H1 (cell line): ENCODE measurements around the gene TXNDC15. TPM values are rescaled to one million over a fixed set of nuclear protein-coding genes. Genes with fewer than 3 reads are reported as not detected.
A peak's percentile ranks its signal among the peaks of the same experiment; 100 is the strongest.

Experiments
- BRCA1 ChIP-seq: IDR thresholded peaks from 2 replicates; pipeline ENCODE4 v1.6.1; 2012; ENCODE audit warnings: low read depth, low read length, improper control_type of control experiment
- CHD1 ChIP-seq: IDR thresholded peaks from 2 replicates; pipeline ENCODE4 v1.6.1; 2012; ENCODE audit warnings: low read depth, low read length, improper control_type of control experiment
- EGR1 ChIP-seq: IDR thresholded peaks from 2 replicates; pipeline ENCODE4 v1.6.1; 2011; ENCODE audit warnings: low read depth, low read length, borderline replicate concordance
- GABPA ChIP-seq: IDR thresholded peaks from 2 replicates; pipeline ENCODE4 v1.6.1; 2011; ENCODE audit warnings: mild to moderate bottlenecking, low read length, moderate library complexity, borderline replicate concordance; ENCODE audit not compliant: insufficient read depth
- HDAC2 ChIP-seq, 2 experiments: fragments of 300-600 bp in 1 of 2; sonication (generic) in 1 of 2; IDR thresholded peaks; 2 replicates each; pipeline ENCODE4 v1.6.1; 2011 to 2012; ENCODE audit warnings: low read depth in 2 of 2, low read length in 2 of 2, mild to moderate bottlenecking in 2 of 2, moderate library complexity in 2 of 2, borderline replicate concordance in 1 of 2, inconsistent platforms in 1 of 2
- HDAC6 ChIP-seq: IDR thresholded peaks from one replicate; pipeline ENCODE4 v1.7.1; 2012; ENCODE audit warnings: low read depth, mild to moderate bottlenecking, inconsistent platforms, low read length, moderate library complexity
- NRF1 ChIP-seq: IDR thresholded peaks from 2 replicates; pipeline ENCODE4 v1.6.1; 2011; ENCODE audit warnings: mild to moderate bottlenecking, low read depth, low read length, improper control_type of control experiment
- POLR2A ChIP-seq, 2 experiments: IDR thresholded peaks; 1 replicate in 1 of 2; 2 replicates in 1 of 2; pipeline ENCODE4 v1.6.1; 2011; ENCODE audit warnings: low read depth in 2 of 2, low read length in 2 of 2, mild to moderate bottlenecking in 2 of 2; ENCODE audit errors: control extremely low read depth in 1 of 2
- POU5F1 ChIP-seq: IDR thresholded peaks from 2 replicates; pipeline ENCODE4 v1.6.1; 2011; ENCODE audit warnings: low read depth, mild to moderate bottlenecking, low read length, moderate library complexity
- RAD21 ChIP-seq, 2 experiments: IDR thresholded peaks in 1 of 2; conservative IDR thresholded peaks in 1 of 2; 2 replicates each; pipeline ENCODE4 v1.6.1; 2011; ENCODE audit warnings: low read depth in 2 of 2, low read length in 2 of 2, improper control_type of control experiment in 1 of 2, inconsistent platforms in 1 of 2, mild to moderate bottlenecking in 1 of 2, moderate library complexity in 1 of 2
- SAP30 ChIP-seq: fragments of 300-600 bp; sonication (generic); IDR thresholded peaks from 2 replicates; pipeline ENCODE4 v1.7.1; 2012; ENCODE audit warnings: low read length, moderate library complexity, mild to moderate bottlenecking, inconsistent platforms; ENCODE audit not compliant: insufficient read depth, insufficient replicate concordance
- SIN3A ChIP-seq, 2 experiments: IDR thresholded peaks in 1 of 2; conservative IDR thresholded peaks in 1 of 2; 2 replicates each; pipeline ENCODE4 v1.6.1; 2011 to 2012; ENCODE audit warnings: low read length in 2 of 2, improper control_type of control experiment in 1 of 2, low read depth in 1 of 2, mild to moderate bottlenecking in 1 of 2
- SP1 ChIP-seq: IDR thresholded peaks from 2 replicates; pipeline ENCODE4 v1.6.1; 2011; ENCODE audit warnings: low read depth, low read length
- SUZ12 ChIP-seq: fragments of 200-600 bp; sonication (generic); IDR thresholded peaks from 2 replicates; pipeline ENCODE4 v1.6.1; 2012; ENCODE audit warnings: mild to moderate bottlenecking, inconsistent platforms, low read length, moderate library complexity, mixed read lengths
- TAF1 ChIP-seq: IDR thresholded peaks from 2 replicates; pipeline ENCODE4 v1.6.1; 2011; ENCODE audit warnings: mild to moderate bottlenecking, low read depth, low read length
- TBP ChIP-seq: IDR thresholded peaks from 2 replicates; pipeline ENCODE4 v1.6.1; 2011; ENCODE audit warnings: low read depth, low read length, improper control_type of control experiment
- ZNF274 ChIP-seq: IDR thresholded peaks from 2 replicates; pipeline ENCODE4 v1.7.0; 2012; ENCODE audit warnings: low read length, borderline replicate concordance; ENCODE audit errors: extremely low read depth
- polyA plus RNA-seq, 7 experiments: library from polyadenylated mRNA; depleted of rRNA in 3 of 7; stranded (reverse) in 5 of 7; unstranded in 2 of 7; fragments of >200 nt in 5 of 7; fragments of 200-250 nt in 2 of 7; gene quantifications; 1 replicate in 5 of 7; 2 replicates in 1 of 7; 4 replicates in 1 of 7; pipeline versions ENCODE4 v1.2.1 to v1.2.3, GENCODE V29; 2011 to 2013; ENCODE audit warnings: missing spikeins in 2 of 7, mixed read lengths in 2 of 7
- total RNA-seq: library from RNA; stranded (reverse); fragmentation: NEBNext Ultra II Directional; extraction: Animal tissue kit (Norgen Biotek cat#: 25700); gene quantifications from 2 replicates; pipeline ENCODE4 v1.2.1, GENCODE V29; 2021
- TF ChIP-seq, protein P1 (sequence below), 3 experiments: IDR thresholded peaks; 1 replicate in 2 of 3; 2 replicates in 1 of 3; pipeline versions ENCODE4 v1.5.1 to v1.6.1; 2011; ENCODE audit warnings: low read length in 3 of 3, mild to moderate bottlenecking in 3 of 3, inconsistent platforms in 2 of 3, low read depth in 1 of 3, moderate library complexity in 1 of 3; ENCODE audit not compliant: insufficient read depth in 1 of 3; ENCODE audit errors: control extremely low read depth in 1 of 3
- TF ChIP-seq, protein P2 (sequence below): IDR thresholded peaks from 2 replicates; pipeline ENCODE4 v1.6.1; 2012; ENCODE audit warnings: low read length, inconsistent platforms

The TXNDC15 gene
- total and polyA plus RNA-seq, 2 of the 8 experiments (the other 6 are each of a cell fraction or from before 2014, with no cell fraction given), result 20.1 to 30.8 TPM

DNA sequence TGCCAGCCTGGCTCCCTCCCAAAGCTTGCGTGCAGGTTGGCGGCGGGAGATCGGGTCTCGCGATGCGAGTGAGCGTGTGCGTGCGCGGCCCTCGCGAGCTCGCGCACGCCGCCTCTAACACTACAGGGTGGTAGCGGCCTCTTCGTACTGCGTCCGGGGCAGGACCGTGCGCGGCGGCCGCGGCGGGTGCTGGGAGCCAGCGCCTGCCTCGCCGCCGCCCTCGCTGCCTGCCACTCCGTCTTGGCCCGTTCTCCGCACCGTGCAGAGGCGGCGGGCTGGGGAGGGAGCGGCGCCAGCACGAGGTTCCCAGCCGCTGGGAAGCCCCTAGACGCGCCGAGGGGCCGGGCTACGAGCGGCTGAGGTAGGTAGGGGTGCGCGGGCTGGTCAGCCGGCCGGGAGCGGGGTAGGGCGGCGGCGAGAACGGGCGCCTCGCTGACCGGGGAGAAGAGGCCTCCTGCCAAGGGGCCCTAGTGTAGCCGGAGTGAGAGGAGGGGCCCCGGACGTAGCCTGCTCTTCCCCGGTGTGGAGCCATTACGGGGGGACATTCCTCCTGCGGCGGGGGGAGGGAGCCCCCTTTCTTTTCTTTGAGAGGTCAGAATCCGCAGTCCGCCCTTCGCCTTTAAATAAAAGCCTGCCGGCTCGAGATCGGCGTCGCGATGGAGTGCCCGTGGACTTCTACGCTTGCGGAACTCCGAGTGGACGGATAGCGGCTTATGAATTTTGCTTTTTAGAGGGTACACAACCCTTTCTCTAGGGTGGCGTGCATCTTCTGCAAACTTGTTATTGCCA lies 28.1 kb upstream of the TXNDC15 start, which contains the start of gene C5orf24 (continued):
- TF ChIP-seq NRF1 (peak; percentile 57), POU5F1 (no peak), TAF1 (peak; percentile 90), EGR1 (peak; percentile 38; the same call in 1 of the 2 replicates), SAP30 (no peak), BRCA1 (peak; percentile 82), GABPA (peak; percentile 44; the same call in 1 of the 2 replicates), SP1 (no peak), HDAC2 (IDR thresholded peaks at IDR 0.05; ENCODE audit: borderline replicate concordance in 1 of 2, low read depth in 2 of 2, low read length in 2 of 2) (no peak; a peak in 2 of 4 replicates), RAD21 (IDR thresholded peaks at IDR 0.05 in 1 of 2, conservative IDR thresholded peaks at IDR 0.05 in 1 of 2; ENCODE audit: low read depth in 2 of 2, low read length in 2 of 2) (no peak), SIN3A (conservative IDR thresholded peaks at IDR 0.05 in 1 of 2, IDR thresholded peaks at IDR 0.05 in 1 of 2; ENCODE audit: low read depth in 1 of 2, low read length in 2 of 2) (peak in 1 of 2 experiments; percentile 56; a peak in 2 of 4 replicates), ZNF274 (no peak), TBP (peak; percentile 62; the same call in 1 of the 2 replicates), CHD1 (no peak), SUZ12 (0 out of 2 replicates have a peak, but pooled peaks have one; percentile 20), POLR2A (IDR thresholded peaks at IDR 0.05; ENCODE audit: control extremely low read depth in 1 of 2, low read depth in 2 of 2, low read length in 2 of 2) (peak; percentile 82 to 86), HDAC6 (no peak)
- TF ChIP-seq, protein P1, sequence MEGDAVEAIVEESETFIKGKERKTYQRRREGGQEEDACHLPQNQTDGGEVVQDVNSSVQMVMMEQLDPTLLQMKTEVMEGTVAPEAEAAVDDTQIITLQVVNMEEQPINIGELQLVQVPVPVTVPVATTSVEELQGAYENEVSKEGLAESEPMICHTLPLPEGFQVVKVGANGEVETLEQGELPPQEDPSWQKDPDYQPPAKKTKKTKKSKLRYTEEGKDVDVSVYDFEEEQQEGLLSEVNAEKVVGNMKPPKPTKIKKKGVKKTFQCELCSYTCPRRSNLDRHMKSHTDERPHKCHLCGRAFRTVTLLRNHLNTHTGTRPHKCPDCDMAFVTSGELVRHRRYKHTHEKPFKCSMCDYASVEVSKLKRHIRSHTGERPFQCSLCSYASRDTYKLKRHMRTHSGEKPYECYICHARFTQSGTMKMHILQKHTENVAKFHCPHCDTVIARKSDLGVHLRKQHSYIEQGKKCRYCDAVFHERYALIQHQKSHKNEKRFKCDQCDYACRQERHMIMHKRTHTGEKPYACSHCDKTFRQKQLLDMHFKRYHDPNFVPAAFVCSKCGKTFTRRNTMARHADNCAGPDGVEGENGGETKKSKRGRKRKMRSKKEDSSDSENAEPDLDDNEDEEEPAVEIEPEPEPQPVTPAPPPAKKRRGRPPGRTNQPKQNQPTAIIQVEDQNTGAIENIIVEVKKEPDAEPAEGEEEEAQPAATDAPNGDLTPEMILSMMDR (IDR thresholded peaks at IDR 0.05; ENCODE audit: control extremely low read depth in 1 of 3, insufficient read depth in 1 of 3, low read depth in 1 of 3, low read length in 3 of 3), result no peak
- TF ChIP-seq, protein P2, sequence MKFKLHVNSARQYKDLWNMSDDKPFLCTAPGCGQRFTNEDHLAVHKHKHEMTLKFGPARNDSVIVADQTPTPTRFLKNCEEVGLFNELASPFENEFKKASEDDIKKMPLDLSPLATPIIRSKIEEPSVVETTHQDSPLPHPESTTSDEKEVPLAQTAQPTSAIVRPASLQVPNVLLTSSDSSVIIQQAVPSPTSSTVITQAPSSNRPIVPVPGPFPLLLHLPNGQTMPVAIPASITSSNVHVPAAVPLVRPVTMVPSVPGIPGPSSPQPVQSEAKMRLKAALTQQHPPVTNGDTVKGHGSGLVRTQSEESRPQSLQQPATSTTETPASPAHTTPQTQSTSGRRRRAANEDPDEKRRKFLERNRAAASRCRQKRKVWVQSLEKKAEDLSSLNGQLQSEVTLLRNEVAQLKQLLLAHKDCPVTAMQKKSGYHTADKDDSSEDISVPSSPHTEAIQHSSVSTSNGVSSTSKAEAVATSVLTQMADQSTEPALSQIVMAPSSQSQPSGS, result no peak
